GM12891 (cell line): ENCODE measurements around the gene GSTO2.

Source experiments
- PAX5 ChIP-seq: IDR thresholded peaks from 2 replicates; pipeline ENCODE4 v1.6.1; 2011; ENCODE audit warnings: low read length, moderate library complexity, mild to moderate bottlenecking; ENCODE audit not compliant: insufficient read depth, severe bottlenecking
- POLR2A ChIP-seq: IDR thresholded peaks from 2 replicates; pipeline ENCODE4 v1.6.1; 2011; ENCODE audit warnings: low read depth, low read length, control low read depth
- POLR2AphosphoS5 ChIP-seq: IDR thresholded peaks from 2 replicates; pipeline ENCODE4 v1.6.1; 2011; ENCODE audit warnings: low read depth, low read length, control low read depth
- POU2F2 ChIP-seq: IDR thresholded peaks from 2 replicates; pipeline ENCODE4 v1.6.1; 2011; ENCODE audit warnings: low read depth, mild to moderate bottlenecking, control low read depth, low read length, moderate library complexity
- SPI1 ChIP-seq: IDR thresholded peaks from 2 replicates; pipeline ENCODE4 v1.6.1; 2011; ENCODE audit warnings: low read depth, low read length, control low read depth
- TAF1 ChIP-seq: IDR thresholded peaks from 2 replicates; pipeline ENCODE4 v1.6.1; 2011; ENCODE audit warnings: low read depth, low read length, control low read depth

DNA sequence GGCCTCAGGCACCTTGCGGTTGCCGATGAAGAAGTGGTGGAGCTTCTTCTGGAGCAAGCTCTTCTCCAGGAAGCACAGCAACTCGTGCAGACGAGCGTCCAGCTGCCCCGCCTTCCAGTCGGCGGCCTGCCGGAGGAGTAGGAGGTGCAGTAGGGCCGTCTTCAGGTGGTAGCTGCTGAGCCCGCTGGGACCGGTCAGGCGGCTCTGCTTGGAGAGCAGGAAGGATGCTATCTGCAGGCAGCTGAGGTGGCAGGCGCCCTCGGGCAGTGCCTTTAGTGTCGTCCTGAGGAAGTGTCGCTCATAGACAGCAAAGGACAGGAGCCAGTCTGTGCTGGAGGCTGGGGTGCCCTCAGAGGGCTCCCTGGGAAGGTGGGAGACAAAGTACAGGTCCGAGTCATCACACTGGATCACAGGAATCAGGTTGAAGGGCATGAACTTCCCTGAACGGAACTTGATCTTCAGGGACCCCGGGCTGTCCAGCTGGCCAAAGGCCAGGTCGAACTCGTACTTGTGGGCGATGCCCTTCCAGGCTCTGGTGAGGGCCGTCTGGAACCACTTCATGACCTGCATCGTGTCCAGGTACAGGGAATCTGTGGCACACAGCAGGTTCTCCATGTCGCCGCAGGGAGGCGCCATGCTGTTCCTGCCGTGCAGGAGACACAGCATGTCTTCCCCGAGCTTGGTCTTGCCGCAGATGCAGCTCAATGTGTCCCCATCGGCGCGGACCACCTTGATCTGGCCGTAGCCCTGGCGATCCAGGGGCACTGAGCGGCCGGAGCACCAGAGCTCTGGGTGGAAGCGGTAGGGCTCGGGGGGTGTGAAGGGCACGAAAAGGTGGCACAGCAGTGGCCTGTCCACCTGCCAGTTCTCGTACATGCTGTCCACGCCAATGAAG is 45.9 kb downstream of the GSTO2 start:
- TF ChIP-seq POLR2A (no peak), POLR2AphosphoS5 (no peak), POU2F2 (no peak), TAF1 (no peak), PAX5 (no peak), SPI1 (no peak)
